ENCODE measurements around the gene DNAJC3. TPM values are rescaled to one million over a fixed set of nuclear protein-coding genes. Genes with fewer than 3 reads are reported as not detected.

The DNAJC3 gene
- total and polyA plus RNA-seq, 8 donors = 11.6 to 70.3 (median 41.2) TPM

DNA sequence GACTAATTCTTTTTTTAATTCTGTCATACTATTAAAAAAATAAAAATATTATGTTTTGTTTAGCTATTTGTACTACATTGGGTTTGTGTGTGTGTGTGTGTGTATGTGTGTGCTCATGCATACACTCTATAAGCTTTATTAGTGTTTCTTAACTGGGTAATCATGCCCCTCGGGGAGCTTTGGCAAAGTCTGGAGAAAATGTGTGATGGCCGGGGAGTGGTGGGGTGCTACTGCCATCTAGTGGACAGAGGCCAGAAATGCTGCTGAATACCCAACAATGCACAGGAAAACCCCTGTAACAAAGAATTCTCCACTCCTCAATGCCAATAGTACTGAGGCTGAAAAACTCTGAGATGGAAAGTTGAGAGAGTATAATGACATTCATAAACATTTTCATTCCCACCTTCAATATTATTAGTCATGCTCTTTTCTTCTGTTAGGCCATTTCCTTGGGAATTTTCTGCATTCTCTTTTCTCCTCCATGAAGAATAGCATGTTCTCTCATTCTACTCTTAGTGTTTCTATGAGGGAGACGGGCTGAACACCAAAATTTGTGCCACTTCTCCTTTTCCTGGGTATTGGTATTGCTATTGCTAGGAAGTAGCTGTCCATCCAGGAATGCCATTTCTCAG, 157.3 kb downstream of the DNAJC3 start:
- Histone ChIP-seq H3K27ac (no peak overlapping the region), H3K4me1 (peaks cover 0 to 7% (median 5%) of the 10 kb centered on the region in 3 donors), H3K9me3 (no peaks in the 10 kb centered on the region), H3K27me3 (no peaks in the 10 kb centered on the region), H3K4me3 (no peak overlapping the region), H3K36me3 (no peaks in the 10 kb centered on the region)
- WGBS, 2 donors = 21 to 30% methylated on average over 3 of the region's 3 CpGs
- FAIRE-seq (no peak), DNase-seq (peak; percentile 39 to 73 (median 46)), ATAC-seq (peak; percentile 80 to 100 (median 96))
- intact Hi-C loops (cut with DNase I) = loop anchor here in 1 of 3 donors (10.0 kb wide), 1 partner anchor 209 kb away; no protein-coding TSS in a partner anchor
- TF ChIP-seq CTCF (IDR thresholded peaks at IDR 0.05) = peak; percentile 71 to 91 (median 83)

- no peak for TF ChIP-seq CTCF (IDR thresholded peaks at IDR 0.05)
- no peaks in the 10 kb centered on the region for H3K4me1 ChIP-seq
- H3K9me3 ChIP-seq = no peaks in the 10 kb centered on the region
- FAIRE-seq (no peak), ATAC-seq (no peak), DNase-seq (no peak)
- no peak overlapping the region for H3K4me3 ChIP-seq
- no peaks in the 10 kb centered on the region for H3K27me3 ChIP-seq
- H3K27ac ChIP-seq = no peak overlapping the region
- no peaks in the 10 kb centered on the region for H3K36me3 ChIP-seq
- intact Hi-C loops (cut with DNase I) = loop anchor here in 1 of 3 donors (10.0 kb wide), 1 partner anchor 337 kb away; no protein-coding TSS in a partner anchor
These were observed 165.0 kb downstream of the DNAJC3 start for GRCh38 chr13:95841894-95842293.

- WGBS, 2 donors = 91 to 98% methylated on average over 2 of the region's 2 CpGs
- Histone ChIP-seq H3K36me3 (no peaks in the 10 kb centered on the region), H3K27me3 (no peaks in the 10 kb centered on the region), H3K4me1 (no peaks in the 10 kb centered on the region), H3K4me3 (no peak overlapping the region), H3K9me3 (no peaks in the 10 kb centered on the region), H3K27ac (no peak overlapping the region)
- no peak for TF ChIP-seq CTCF (IDR thresholded peaks at IDR 0.05)
- intact Hi-C loops (cut with DNase I) = loop anchor here in 1 of 3 donors (10.0 kb wide), 1 partner anchor 338 kb away; no protein-coding TSS in a partner anchor
- ATAC-seq = no peak
- no peak for FAIRE-seq
- no peak for DNase-seq
These were observed 166.0 kb downstream of the DNAJC3 start for GRCh38 chr13:95842898-95843297.

Other genes starting within 250 kb of the DNAJC3 start
- 100 to 1,000 TPM in 2 of 6 donors, 10 to 100 TPM in 4; 83.8 to 174 (median 96.2) TPM for gene CLDN10, start 124.4 kb upstream of the DNAJC3 start, total RNA-seq
- 100 to 1,000 TPM in 1 of 2 donors, 10 to 100 TPM in 1; 96.5 to 258 TPM for gene CLDN10, start 124.4 kb upstream of the DNAJC3 start, polyA plus RNA-seq
- 10 to 100 TPM; 14.5 to 23.5 (median 20.6) TPM for gene DZIP1, start 32.4 kb upstream of the DNAJC3 start, total RNA-seq
- 10 to 100 TPM; 16.7 to 36.5 TPM for gene DZIP1, start 32.4 kb upstream of the DNAJC3 start, polyA plus RNA-seq